OCI-LY7 (cell line): Measurements from ENCODE around the gene GSKIP. TPM values are rescaled to one million over a fixed set of nuclear protein-coding genes. Genes with fewer than 3 reads are reported as not detected.

Source experiments
- BruUV-seq: library from RNA; stranded (reverse); fragments of 400-500 nt; replicated peaks from 2 replicates; lab custom pipeline; 2021; lab: Mats Ljungman, UMichigan
- CTCF ChIA-PET: fragments of 300-600 bp; sonication (Branson Sonifier 250); formaldehyde crosslinking; loops from one replicate; lab custom pipeline; 2022; ENCODE audit warnings: antibody characterized with exemption; ENCODE audit not compliant: unreplicated experiment; lab: Charles Lee
- POLR2A ChIA-PET: fragments of 300-600 bp; sonication (Branson Sonifier 250); formaldehyde crosslinking; loops from one replicate; lab custom pipeline; 2022; ENCODE audit warnings: antibody characterized with exemption; lab: Charles Lee
- DNase-seq: peaks from one replicate; pipeline ENCODE4 v3.0.0-alpha.2; 2015; ENCODE audit warnings: low spot score
- H2AFZ ChIP-seq: fragments of 200-600 bp; sonication (generic), shearing (Covaris generic); 2 replicates; pipeline ENCODE4 v1.6.1; 2014; ENCODE audit warnings: mild to moderate bottlenecking, antibody characterized with exemption, low read length, moderate library complexity
- H3K27ac ChIP-seq: fragments of 200-600 bp; sonication (generic); 2 replicates; pipeline ENCODE4 v1.5.1; 2014; ENCODE audit warnings: mixed run types, low read depth, mild to moderate bottlenecking, moderate library complexity, low read length, inconsistent platforms; ENCODE audit not compliant: poor library complexity, severe bottlenecking
- H3K36me3 ChIP-seq: fragments of 200-600 bp; sonication (generic); 2 replicates; pipeline ENCODE4 v1.6.1; 2014; ENCODE audit warnings: mild to moderate bottlenecking, antibody characterized with exemption, low read length, moderate library complexity, mixed read lengths; ENCODE audit not compliant: insufficient read depth
- H3K4me1 ChIP-seq: fragments of 200-600 bp; sonication (generic); 2 replicates; pipeline ENCODE4 v1.5.1; 2014; ENCODE audit warnings: mild to moderate bottlenecking, low read length; ENCODE audit not compliant: insufficient read depth, poor library complexity, severe bottlenecking
- H3K4me2 ChIP-seq: fragments of 200-600 bp; sonication (generic); 2 replicates; pipeline ENCODE4 v1.6.1; 2014; ENCODE audit warnings: mild to moderate bottlenecking, low read length
- H3K4me3 ChIP-seq: fragments of 200-600 bp; sonication (generic); 2 replicates; pipeline ENCODE4 v1.5.1; 2014; ENCODE audit warnings: mild to moderate bottlenecking, low read depth, low read length; ENCODE audit not compliant: poor library complexity, severe bottlenecking
- H3K79me2 ChIP-seq: fragments of 200-600 bp; sonication (generic); 2 replicates; pipeline ENCODE4 v1.6.1; 2016; ENCODE audit warnings: low read depth, mild to moderate bottlenecking, low read length, moderate library complexity, mixed read lengths; ENCODE audit not compliant: insufficient read depth
- H3K9me2 ChIP-seq: fragments of 200-600 bp; sonication (generic); 2 replicates; pipeline ENCODE4 v1.6.1; 2016; ENCODE audit warnings: mild to moderate bottlenecking, low read length, mixed read lengths; ENCODE audit not compliant: insufficient read depth
- H3K9me3 ChIP-seq: fragments of 200-600 bp; sonication (generic); 2 replicates; pipeline ENCODE4 v1.6.1; 2014; ENCODE audit warnings: mild to moderate bottlenecking, mixed run types, low read length, mixed read lengths
- H4K20me1 ChIP-seq: fragments of 200-600 bp; sonication (generic); 2 replicates; pipeline ENCODE4 v1.6.1; 2014; ENCODE audit warnings: mild to moderate bottlenecking, antibody characterized with exemption, low read length, moderate library complexity, mixed read lengths; ENCODE audit not compliant: insufficient read depth
- CTCF ChIP-seq: fragments of 200-600 bp; sonication (generic); conservative IDR thresholded peaks from 2 replicates; pipeline ENCODE4 v1.5.1; 2014; ENCODE audit warnings: mild to moderate bottlenecking, antibody characterized with exemption, low read length, moderate library complexity, mixed read lengths
- EZH2phosphoT487 ChIP-seq: fragments of 200-600 bp; sonication (generic); IDR thresholded peaks from 2 replicates; pipeline ENCODE4 v1.6.1; 2018; ENCODE audit warnings: low read depth, borderline replicate concordance, mild to moderate bottlenecking, mixed run types, antibody characterized with exemption, low read length, moderate library complexity, mixed read lengths
- intact Hi-C: fragments of 100-400 bp; cut with micrococcal nuclease; formaldehyde crosslinking; loops from one replicate; pipeline ENCODE4 v1.10.0; 2022; ENCODE audit not compliant: unreplicated experiment
- total RNA-seq, 2 experiments: library from RNA; depleted of rRNA in 1 of 2; stranded (reverse); fragments of >200 nt in 1 of 2; shearing (Covaris generic) in 1 of 2; gene quantifications; 2 replicates each; pipeline ENCODE4 v1.2.3, GENCODE V29; 2014 to 2022

Gene GSKIP
- total RNA-seq, 2 experiments from 2014 or later, result 7.7 to 12.6 TPM

- Histone ChIP-seq H3K27ac (no peak overlapping the region), H3K4me2 (no peak overlapping the region), H3K4me1 (no peaks in the 10 kb centered on the region), H3K9me2 (no peaks in the 10 kb centered on the region), H3K9me3 (no peaks in the 10 kb centered on the region), H3K36me3 (no peaks in the 10 kb centered on the region), H4K20me1 (no peaks in the 10 kb centered on the region), H3K4me3 (no peak overlapping the region), H2AFZ (no peak overlapping the region), H3K79me2 (no peaks in the 10 kb centered on the region)
- CTCF ChIA-PET, result no interaction called here
- no peak for TF ChIP-seq CTCF
- no peak for TF ChIP-seq EZH2phosphoT487
- no peak for DNase-seq
- BruUV-seq, result no TSS peak
- intact Hi-C loops, result no loop called here
- POLR2A ChIA-PET, result interaction anchor here (0.6 kb wide), 1 partner anchor 121 kb away, joined by 4 read pairs; no protein-coding TSS in a partner anchor
These were observed 54.7 kb downstream of the GSKIP start for GRCh38 chr14:96418075-96418474.

- TF ChIP-seq EZH2phosphoT487 (no peak), CTCF (no peak)
- H3K4me1 ChIP-seq, result peaks cover 5% of the 10 kb centered on the region
- POLR2A ChIA-PET, result interaction anchor here (0.6 kb wide), 1 partner anchor 145 kb away, joined by 3 read pairs; no protein-coding TSS in a partner anchor
- no peak overlapping the region for H3K4me3 ChIP-seq
- no peaks in the 10 kb centered on the region for H4K20me1 ChIP-seq
- H3K9me2 ChIP-seq, result no peaks in the 10 kb centered on the region
- no peaks in the 10 kb centered on the region for H3K9me3 ChIP-seq
- no peak for DNase-seq
- CTCF ChIA-PET, result no interaction called here
- intact Hi-C loops, result no loop called here
- no peak overlapping the region for H2AFZ ChIP-seq
- no TSS peak for BruUV-seq
- H3K27ac ChIP-seq, result no peak overlapping the region
- no peak overlapping the region for H3K4me2 ChIP-seq
- no peaks in the 10 kb centered on the region for H3K79me2 ChIP-seq
- no peaks in the 10 kb centered on the region for H3K36me3 ChIP-seq
These were observed 57.9 kb downstream of the GSKIP start for GRCh38 chr14:96421236-96421635.

GRCh38 chr14:96422992-96423391, 59.7 kb downstream of the GSKIP start:
- no peaks in the 10 kb centered on the region for H3K9me3 ChIP-seq
- H3K36me3 ChIP-seq, result no peaks in the 10 kb centered on the region
- BruUV-seq, result no TSS peak
- intact Hi-C loops, result no loop called here
- DNase-seq, result no peak
- H4K20me1 ChIP-seq, result no peaks in the 10 kb centered on the region
- POLR2A ChIA-PET, result no interaction called here
- no peak overlapping the region for H2AFZ ChIP-seq
- peaks cover 5% of the 10 kb centered on the region for H3K4me1 ChIP-seq
- no peak overlapping the region for H3K27ac ChIP-seq
- TF ChIP-seq EZH2phosphoT487, result no peak
- no peak for TF ChIP-seq CTCF
- H3K4me3 ChIP-seq, result no peak overlapping the region
- H3K79me2 ChIP-seq, result no peaks in the 10 kb centered on the region
- H3K4me2 ChIP-seq, result no peak overlapping the region
- H3K9me2 ChIP-seq, result no peaks in the 10 kb centered on the region
- CTCF ChIA-PET, result no interaction called here
